ENCODE measurements around the gene DAPK2. TPM values are rescaled to one million over a fixed set of nuclear protein-coding genes. Genes with fewer than 3 reads are reported as not detected.

Gene DAPK2
- total and polyA plus RNA-seq, 2 experiments from 2014 or later = 0.51 to 1.4 TPM

DNA sequence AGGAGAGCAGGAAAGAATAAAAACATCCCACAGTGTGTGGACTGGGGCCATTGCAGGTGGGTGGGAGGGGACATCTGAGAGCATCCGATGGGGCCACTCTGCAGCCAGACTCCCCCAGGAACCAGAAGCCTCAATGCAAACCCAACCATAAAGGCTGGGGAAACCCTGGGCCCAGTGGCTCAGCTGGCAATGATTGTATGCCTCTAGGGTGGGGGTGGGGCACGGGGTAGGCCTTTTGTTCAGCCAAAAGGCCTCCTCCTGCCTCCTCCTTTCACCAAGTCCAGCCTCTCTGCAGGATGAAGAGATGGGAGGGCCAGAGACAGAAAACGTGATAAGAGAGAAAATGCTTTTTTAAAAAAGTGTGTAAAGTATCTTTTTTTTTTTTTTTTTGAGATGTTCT, 167.1 kb downstream of the DAPK2 start:
- Histone ChIP-seq H3K27me3 (no peaks in the 10 kb centered on the region), H3K4me3 (no peak overlapping the region), H3K9me3 (ENCODE audit: low read depth) (no peaks in the 10 kb centered on the region), H3K27ac (no peak overlapping the region), H3K36me3 (no peaks in the 10 kb centered on the region), H3K4me1 (ENCODE audit: low read depth) (peaks cover 4% of the 10 kb centered on the region)
- TF ChIP-seq, protein P1, sequence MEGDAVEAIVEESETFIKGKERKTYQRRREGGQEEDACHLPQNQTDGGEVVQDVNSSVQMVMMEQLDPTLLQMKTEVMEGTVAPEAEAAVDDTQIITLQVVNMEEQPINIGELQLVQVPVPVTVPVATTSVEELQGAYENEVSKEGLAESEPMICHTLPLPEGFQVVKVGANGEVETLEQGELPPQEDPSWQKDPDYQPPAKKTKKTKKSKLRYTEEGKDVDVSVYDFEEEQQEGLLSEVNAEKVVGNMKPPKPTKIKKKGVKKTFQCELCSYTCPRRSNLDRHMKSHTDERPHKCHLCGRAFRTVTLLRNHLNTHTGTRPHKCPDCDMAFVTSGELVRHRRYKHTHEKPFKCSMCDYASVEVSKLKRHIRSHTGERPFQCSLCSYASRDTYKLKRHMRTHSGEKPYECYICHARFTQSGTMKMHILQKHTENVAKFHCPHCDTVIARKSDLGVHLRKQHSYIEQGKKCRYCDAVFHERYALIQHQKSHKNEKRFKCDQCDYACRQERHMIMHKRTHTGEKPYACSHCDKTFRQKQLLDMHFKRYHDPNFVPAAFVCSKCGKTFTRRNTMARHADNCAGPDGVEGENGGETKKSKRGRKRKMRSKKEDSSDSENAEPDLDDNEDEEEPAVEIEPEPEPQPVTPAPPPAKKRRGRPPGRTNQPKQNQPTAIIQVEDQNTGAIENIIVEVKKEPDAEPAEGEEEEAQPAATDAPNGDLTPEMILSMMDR (IDR thresholded peaks at IDR 0.05; ENCODE audit: low read depth, low read length) = no peak
- no peak for DNase-seq (ENCODE audit: low read depth in 1 of 2, low spot score in 1 of 2)

DNA sequence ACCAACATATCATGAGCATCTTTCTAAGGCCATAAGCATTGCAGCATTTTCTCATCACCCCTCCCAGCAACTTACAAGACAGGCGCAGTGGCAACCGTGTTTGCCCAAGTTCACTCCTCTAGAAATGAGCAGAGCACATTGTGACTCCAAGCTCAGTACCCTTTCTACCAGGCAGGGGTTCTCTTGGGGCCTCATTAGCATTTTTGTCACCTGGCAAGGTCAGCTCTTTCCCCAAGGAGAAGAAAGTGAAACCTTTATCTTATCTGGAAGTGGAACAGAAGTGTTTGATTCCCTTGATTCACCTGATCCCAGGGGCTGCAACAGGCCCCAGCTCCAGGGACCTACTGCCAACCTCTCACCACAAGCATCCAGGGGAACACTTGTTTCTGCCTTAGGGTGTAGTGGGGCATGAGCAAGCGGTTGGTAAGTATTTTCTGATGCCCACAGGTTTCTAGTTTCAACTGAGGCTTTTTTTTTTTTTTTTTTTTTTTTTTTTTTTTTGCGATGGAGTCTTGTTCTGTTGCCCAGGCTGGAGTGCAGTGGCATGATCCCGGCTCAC, 168.5 kb downstream of the DAPK2 start:
- no peaks in the 10 kb centered on the region for H3K27me3 ChIP-seq
- no peaks in the 10 kb centered on the region for H3K36me3 ChIP-seq
- TF ChIP-seq, protein P1 (IDR thresholded peaks at IDR 0.05; ENCODE audit: low read depth, low read length) = no peak
- no peak for DNase-seq (ENCODE audit: low read depth in 1 of 2, low spot score in 1 of 2)
- H3K4me1 ChIP-seq (ENCODE audit: low read depth) = peaks cover 4% of the 10 kb centered on the region
- H3K27ac ChIP-seq = no peak overlapping the region
- H3K4me3 ChIP-seq = no peak overlapping the region
- H3K9me3 ChIP-seq (ENCODE audit: low read depth) = no peaks in the 10 kb centered on the region

DNA sequence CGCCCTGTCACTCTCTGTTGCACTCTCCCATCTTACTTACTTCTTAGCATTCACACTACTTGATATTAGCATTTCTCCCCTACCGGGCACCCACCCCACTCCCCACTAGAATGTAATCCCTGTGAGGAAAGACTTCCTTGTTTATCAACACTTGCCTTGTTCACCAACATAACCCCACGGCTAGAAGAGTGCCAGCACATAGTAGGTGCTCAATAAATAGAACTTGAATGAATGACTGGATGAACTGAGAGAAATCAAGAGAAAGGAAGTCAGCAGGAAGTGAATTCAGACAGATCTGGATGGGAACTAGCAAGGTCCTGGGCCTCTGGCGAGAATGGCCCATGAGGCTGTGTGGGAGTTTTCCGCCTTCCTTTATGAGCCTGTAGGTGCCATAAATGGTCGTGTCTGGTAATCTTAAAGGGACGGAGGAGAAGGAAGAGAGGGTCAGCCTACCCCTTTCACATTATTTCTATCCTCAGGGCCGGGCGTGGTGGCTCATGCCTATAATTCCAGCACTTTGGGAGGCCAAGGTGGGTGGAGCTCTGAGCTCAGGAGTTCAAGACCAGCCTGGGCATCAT, 170.1 kb downstream of the DAPK2 start:
- Histone ChIP-seq H3K4me1 (ENCODE audit: low read depth) (peaks cover 1% of the 10 kb centered on the region), H3K4me3 (no peak overlapping the region), H3K27ac (no peak overlapping the region), H3K9me3 (ENCODE audit: low read depth) (no peaks in the 10 kb centered on the region), H3K27me3 (no peaks in the 10 kb centered on the region), H3K36me3 (no peaks in the 10 kb centered on the region)
- TF ChIP-seq, protein P1 (IDR thresholded peaks at IDR 0.05; ENCODE audit: low read depth, low read length) = no peak
- DNase-seq (ENCODE audit: low read depth in 1 of 2, low spot score in 1 of 2) = no peak

DNA sequence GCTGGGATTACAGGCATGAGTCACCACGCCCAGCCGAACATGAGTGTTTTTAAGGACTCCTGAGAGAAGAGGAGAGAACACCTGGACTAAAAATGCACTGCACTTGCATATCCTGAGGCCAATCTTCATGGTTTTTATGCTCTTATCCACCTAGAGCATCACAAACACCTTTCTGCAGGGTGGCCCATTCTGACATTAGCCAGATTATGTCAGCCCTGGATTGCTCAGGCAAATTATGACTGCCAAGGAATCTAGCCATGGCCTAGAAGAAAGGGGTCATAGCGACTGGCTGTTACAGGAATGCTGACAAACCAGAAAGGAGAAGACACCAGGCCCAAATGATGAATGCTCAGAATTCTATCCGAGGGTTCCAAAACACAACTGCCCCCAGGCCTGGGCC, 171.7 kb downstream of the DAPK2 start:
- no peaks in the 10 kb centered on the region for H3K9me3 ChIP-seq (ENCODE audit: low read depth)
- TF ChIP-seq, protein P1 (IDR thresholded peaks at IDR 0.05; ENCODE audit: low read depth, low read length) = no peak
- H3K27me3 ChIP-seq = no peaks in the 10 kb centered on the region
- DNase-seq (ENCODE audit: low read depth in 1 of 2, low spot score in 1 of 2) = no peak
- H3K27ac ChIP-seq = no peak overlapping the region
- no peaks in the 10 kb centered on the region for H3K4me1 ChIP-seq (ENCODE audit: low read depth)
- no peak overlapping the region for H3K4me3 ChIP-seq
- no peaks in the 10 kb centered on the region for H3K36me3 ChIP-seq

DNA sequence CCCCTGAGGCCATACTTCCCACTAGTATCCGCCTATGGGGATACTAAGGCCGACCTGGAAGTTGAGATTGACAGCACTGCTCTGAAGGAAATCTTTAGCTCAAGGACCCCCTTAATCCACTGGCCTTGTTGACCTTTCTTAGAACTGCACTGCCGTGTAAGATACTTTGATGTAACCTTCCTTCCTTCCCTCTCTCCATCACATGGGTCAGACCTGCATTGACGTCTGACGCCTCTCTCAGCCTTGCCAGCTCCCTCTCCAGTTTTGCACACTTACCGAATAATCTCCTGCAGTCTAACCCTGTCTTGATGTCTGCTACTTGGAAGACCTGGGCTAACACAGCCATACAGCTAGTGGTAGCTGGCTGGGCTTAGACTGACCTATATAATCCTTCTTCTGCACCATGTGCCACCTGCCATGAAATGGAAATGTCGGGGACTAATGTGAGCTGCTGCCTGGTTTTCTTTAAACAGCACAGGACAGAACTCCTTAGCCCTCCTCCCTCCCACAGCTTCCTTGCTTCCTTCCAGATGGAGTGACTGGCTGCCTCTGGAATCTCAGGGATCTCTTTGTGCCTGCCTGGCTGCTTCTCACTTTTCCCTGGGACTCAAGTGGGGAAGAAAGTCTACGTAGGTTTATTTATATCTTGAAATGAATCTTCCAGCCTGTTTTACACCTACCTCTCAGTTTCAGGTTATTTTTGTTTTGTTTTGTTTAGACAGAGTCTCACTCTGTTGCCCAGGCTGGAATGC, 173.3 kb downstream of the DAPK2 start:
- H3K27me3 ChIP-seq = no peaks in the 10 kb centered on the region
- no peak overlapping the region for H3K4me3 ChIP-seq
- DNase-seq (ENCODE audit: low read depth in 1 of 2, low spot score in 1 of 2) = peak in 1 of 2 donors; percentile 16
- H3K27ac ChIP-seq = no peak overlapping the region
- no peaks in the 10 kb centered on the region for H3K9me3 ChIP-seq (ENCODE audit: low read depth)
- TF ChIP-seq, protein P1 (IDR thresholded peaks at IDR 0.05; ENCODE audit: low read depth, low read length) = no peak
- no peaks in the 10 kb centered on the region for H3K4me1 ChIP-seq (ENCODE audit: low read depth)
- H3K36me3 ChIP-seq = no peaks in the 10 kb centered on the region

Measured in cardiac muscle cell (in vitro differentiated cells and primary cell).